IMR-90 (cell line): ENCODE data around the gene NDUFAF5. TPM values are rescaled to one million over a fixed set of nuclear protein-coding genes. Genes with fewer than 3 reads are reported as not detected.

Experiments used
- ATAC-seq: fragments of 200-7000 bp; cut with Tn5 transposase; 2 replicates; pipeline ENCODE4 v1.9.1; 2020; ENCODE audit warnings: low read depth, mild to moderate bottlenecking, moderate library complexity
- BruUV-seq: library from RNA; stranded (reverse); fragments of 400-500 nt; replicated peaks from 2 replicates; lab custom pipeline; 2021; lab: Mats Ljungman, UMichigan
- CTCF ChIA-PET: fragments of 300-600 bp; formaldehyde crosslinking; extraction: SDS; loops from one replicate; lab custom pipeline; 2021; ENCODE audit warnings: antibody characterized with exemption; lab: Yijun Ruan, JAX
- POLR2A ChIA-PET: fragments of 300-600 bp; sonication (Branson Sonifier 250); formaldehyde crosslinking; loops from one replicate; lab custom pipeline; 2022; ENCODE audit warnings: antibody characterized with exemption; ENCODE audit not compliant: unreplicated experiment; lab: Charles Lee
- DNase-seq: peaks from one replicate; pipeline ENCODE4 v3.0.0; 2013
- H2AFZ ChIP-seq: replicated peaks from 2 replicates; pipeline ENCODE3; 2013; ENCODE audit warnings: low read length, mild to moderate bottlenecking; ENCODE audit not compliant: poor library complexity
- H2AK5ac ChIP-seq: 2 replicates; pipeline ENCODE4 v1.6.1; 2013; ENCODE audit warnings: low read depth, low read length, inconsistent platforms
- H2AK9ac ChIP-seq: replicated peaks from 2 replicates; pipeline ENCODE3; 2013; ENCODE audit warnings: mild to moderate bottlenecking, low read depth, low read length, moderate library complexity; ENCODE audit not compliant: poor library complexity
- H2BK120ac ChIP-seq: 2 replicates; pipeline ENCODE4 v1.6.1; 2013; ENCODE audit warnings: low read depth, low read length, inconsistent platforms
- H2BK15ac ChIP-seq: 3 replicates; pipeline ENCODE4 v1.6.1; 2013; ENCODE audit warnings: low read depth, low read length, inconsistent platforms
- H2BK20ac ChIP-seq: 2 replicates; pipeline ENCODE4 v1.6.1; 2013; ENCODE audit warnings: low read depth, mild to moderate bottlenecking, inconsistent platforms, low read length, moderate library complexity
- H2BK5ac ChIP-seq: 2 replicates; pipeline ENCODE4 v1.6.1; 2013; ENCODE audit warnings: mild to moderate bottlenecking, low read depth, low read length, inconsistent platforms; ENCODE audit not compliant: poor library complexity, severe bottlenecking
- H3K14ac ChIP-seq: replicated peaks from 2 replicates; pipeline ENCODE4 v1.6.1; 2013; ENCODE audit warnings: low read depth, low read length, inconsistent platforms
- H3K18ac ChIP-seq: 2 replicates; pipeline ENCODE4 v1.6.1; 2013; ENCODE audit warnings: low read depth, low read length, control low read depth
- H3K23ac ChIP-seq: 2 replicates; pipeline ENCODE4 v1.6.1; 2013; ENCODE audit warnings: low read depth, low read length, inconsistent platforms
- H3K27ac ChIP-seq: 2 replicates; pipeline ENCODE4 v1.5.1; 2013; ENCODE audit warnings: mild to moderate bottlenecking, control low read depth, low read length; ENCODE audit not compliant: insufficient read depth
- H3K27me3 ChIP-seq: 2 replicates; pipeline ENCODE4 v1.6.1; 2013; ENCODE audit warnings: low read length; ENCODE audit not compliant: control insufficient read depth, insufficient read depth
- H3K36me3 ChIP-seq: 2 replicates; pipeline ENCODE4 v1.6.1; 2013; ENCODE audit warnings: low read length, mixed read lengths; ENCODE audit not compliant: control insufficient read depth, insufficient read depth
- H3K4ac ChIP-seq: 2 replicates; pipeline ENCODE4 v1.6.1; 2013; ENCODE audit warnings: low read depth, low read length, inconsistent platforms
- H3K4me1 ChIP-seq: 2 replicates; pipeline ENCODE4 v1.6.1; 2013; ENCODE audit warnings: low read length, mixed read lengths; ENCODE audit not compliant: control insufficient read depth, insufficient read depth
- H3K4me2 ChIP-seq: 2 replicates; pipeline ENCODE4 v1.6.1; 2013; ENCODE audit warnings: low read depth, mild to moderate bottlenecking, control low read depth, low read length, moderate library complexity
- H3K4me3 ChIP-seq: 2 replicates; pipeline ENCODE4 v1.5.1; 2013; ENCODE audit warnings: low read depth, mild to moderate bottlenecking, control low read depth, low read length, moderate library complexity; ENCODE audit not compliant: insufficient read depth
- H3K56ac ChIP-seq: 2 replicates; pipeline ENCODE4 v1.6.1; 2013; ENCODE audit warnings: low read length, inconsistent platforms; ENCODE audit not compliant: insufficient read depth; ENCODE audit errors: extremely low read depth
- H3K79me1 ChIP-seq, 2 experiments: 2 replicates each; pipeline ENCODE4 v1.6.1; 2013; ENCODE audit warnings: low read length in 2 of 2, inconsistent platforms in 1 of 2, low read depth in 1 of 2
- H3K9ac ChIP-seq: 2 replicates; pipeline ENCODE4 v1.6.1; 2013; ENCODE audit warnings: low read depth, low read length, control low read depth
- H3K9me1 ChIP-seq: 2 replicates; pipeline ENCODE4 v1.6.1; 2013; ENCODE audit warnings: low read length, inconsistent platforms; ENCODE audit not compliant: insufficient read depth
- H3K9me3 ChIP-seq: 2 replicates; pipeline ENCODE4 v1.6.1; 2013; ENCODE audit warnings: low read length; ENCODE audit not compliant: control insufficient read depth, insufficient read depth
- H4K20me1 ChIP-seq: 2 replicates; pipeline ENCODE4 v1.6.1; 2013; ENCODE audit warnings: low read length, inconsistent platforms; ENCODE audit not compliant: insufficient read depth
- H4K5ac ChIP-seq: 2 replicates; pipeline ENCODE4 v1.6.1; 2013; ENCODE audit warnings: mild to moderate bottlenecking, low read depth, low read length, control low read depth
- H4K8ac ChIP-seq, 2 experiments: 2 replicates each; pipeline ENCODE4 v1.6.1; 2013; ENCODE audit warnings: low read depth in 2 of 2, low read length in 2 of 2, control low read depth in 1 of 2, inconsistent platforms in 1 of 2
- H4K91ac ChIP-seq: 2 replicates; pipeline ENCODE4 v1.6.1; 2013; ENCODE audit warnings: low read depth, low read length, inconsistent platforms; ENCODE audit not compliant: insufficient read depth
- CEBPB ChIP-seq: IDR thresholded peaks from 2 replicates; pipeline ENCODE4 v1.6.1; 2012; ENCODE audit warnings: low read depth, low read length, improper control_type of control experiment
- CHD1 ChIP-seq: IDR thresholded peaks from 2 replicates; pipeline ENCODE4 v1.6.1; 2012; ENCODE audit warnings: low read depth, low read length, improper control_type of control experiment
- RAD21 ChIP-seq: IDR thresholded peaks from 2 replicates; pipeline ENCODE4 v1.6.1; 2012; ENCODE audit warnings: low read length, improper control_type of control experiment
- RCOR1 ChIP-seq: IDR thresholded peaks from 2 replicates; pipeline ENCODE4 v1.6.1; 2012; ENCODE audit warnings: mild to moderate bottlenecking, low read length, improper control_type of control experiment; ENCODE audit not compliant: insufficient replicate concordance
- SMC3 ChIP-seq: fragments of 150-350 bp; IDR thresholded peaks from 2 replicates; pipeline ENCODE4 v1.6.1; 2016; ENCODE audit warnings: low read depth, mild to moderate bottlenecking, antibody characterized with exemption, low read length, moderate library complexity
- WGBS, 2 experiments: methylation state at CpG; one replicate each; pipeline versions ENCODE4 v1.1.5 to v1.1.7; 2013; ENCODE audit warnings: missing lambda C conversion rate in 2 of 2; ENCODE audit not compliant: insufficient read length in 1 of 2; ENCODE audit errors: extremely low coverage in 2 of 2; 5-methylcytosine and 5-hydroxymethylcytosine counted together
- dilution Hi-C: fragments of 300-500 bp; cut with HindIII; formaldehyde crosslinking; loops from one replicate; pipeline ENCODE4 v1.14.3; 2018; ENCODE audit warnings: low sequenced_read_pairs; ENCODE audit not compliant: unreplicated experiment
- in situ Hi-C: fragments of 300-500 bp; cut with MboI; formaldehyde crosslinking; loops from 3 replicates; pipeline ENCODE4 v1.14.3; 2019; ENCODE audit warnings: low sequenced_read_pairs, inconsistent platforms, mixed read lengths
- intact Hi-C: fragments of 100-400 bp; cut with micrococcal nuclease; formaldehyde crosslinking; loops from 2 replicates; pipeline ENCODE4 v1.10.0; 2022
- polyA plus RNA-seq, 3 experiments: library from polyadenylated mRNA; depleted of rRNA; stranded (reverse); fragments of >200 nt; gene quantifications; 2 replicates each; pipeline ENCODE4 v1.2.3, GENCODE V29; 2012; ENCODE audit warnings: low replicate concordance in 1 of 3
- total RNA-seq: library from RNA; depleted of rRNA; stranded (reverse); fragments of >200 nt; gene quantifications from 2 replicates; pipeline ENCODE4 v1.2.3, GENCODE V29; 2012
- TF ChIP-seq, protein P1 (sequence below): conservative IDR thresholded peaks from 2 replicates; pipeline ENCODE4 v1.5.1; 2012; ENCODE audit warnings: mild to moderate bottlenecking, low read depth, low read length, improper control_type of control experiment

The NDUFAF5 gene
- total and polyA plus RNA-seq, 2 of the 4 experiments (the other 2 are of a cell fraction), result 6.8 to 12.3 TPM

DNA sequence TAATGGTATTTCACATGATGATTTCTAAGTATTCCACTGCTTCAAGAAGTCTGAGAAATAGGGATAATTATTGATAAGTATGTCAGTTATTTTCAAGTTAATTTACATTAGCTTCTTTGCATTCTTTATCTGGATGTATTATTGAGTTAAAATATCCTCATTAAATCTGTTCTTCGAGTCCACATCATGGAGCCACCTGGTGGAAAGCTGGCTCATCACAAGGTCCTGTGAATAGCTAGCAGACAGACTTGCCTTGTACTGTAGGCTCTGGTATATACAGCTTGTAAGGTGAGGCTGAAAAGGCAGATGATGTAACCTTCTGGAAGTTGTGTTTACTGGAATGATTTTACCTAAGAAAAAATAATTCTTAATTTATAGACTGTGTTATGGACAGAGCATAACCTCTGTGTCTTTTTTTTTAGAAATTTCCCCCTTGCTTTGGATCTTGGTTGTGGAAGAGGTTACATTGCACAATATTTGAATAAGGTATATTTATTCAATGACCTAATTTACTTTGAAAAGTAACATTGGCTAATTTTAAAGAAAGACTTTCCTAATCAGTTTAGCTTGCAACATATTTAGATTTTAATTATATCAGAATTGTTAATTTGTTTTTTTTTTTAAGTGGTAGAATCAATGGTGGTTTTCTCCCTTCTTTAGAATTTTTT is 3.5 kb downstream of the NDUFAF5 start:
- no TSS peak for BruUV-seq
- Histone ChIP-seq H3K18ac (no peak overlapping the region), H2AK5ac (no peak overlapping the region), H2AFZ (no peak overlapping the region), H3K14ac (no peak overlapping the region), H3K27me3 (no peaks in the 10 kb centered on the region), H4K5ac (no peak overlapping the region), H2AK9ac (no peak overlapping the region), H2BK5ac (no peak overlapping the region), H3K4me3 (no peak overlapping the region), H3K9me1 (peaks cover 3% of the 10 kb centered on the region; the same call in 1 of the 2 replicates), H4K8ac (no peak overlapping the region), H3K4me1 (peaks cover 3% of the 10 kb centered on the region), H2BK15ac (no peak overlapping the region), H3K27ac (no peak overlapping the region), H4K20me1 (peaks cover 4% of the 10 kb centered on the region; the same call in 1 of the 2 replicates), H3K4me2 (no peak overlapping the region), H3K36me3 (peaks cover 22% of the 10 kb centered on the region), H3K56ac (no peak overlapping the region), H3K4ac (no peak overlapping the region), H3K79me1 (peaks cover 18 to 29% of the 10 kb centered on the region in 2 experiments; a peak in 3 of 4 replicates), H2BK20ac (no peak overlapping the region), H2BK120ac (no peak overlapping the region), H3K9ac (no peak overlapping the region), H4K91ac (no peak overlapping the region), H3K9me3 (no peaks in the 10 kb centered on the region), H3K23ac (no peak overlapping the region)
- CTCF ChIA-PET, result interaction anchor here (0.6 to 1.8 kb wide), 13 partner anchors 9 to 467 kb away, joined by 3 to 8 read pairs (median 3); no protein-coding TSS in a partner anchor
- WGBS, 2 experiments, result no CpG with 5 or more reads among the region's 1 CpG
- dilution Hi-C loops (no loop called here), in situ Hi-C loops (no loop called here), intact Hi-C loops (loop anchor here (5.0 to 10.0 kb wide), 3 partner anchors 154 to 671 kb away; partner anchors contain the start of gene TASP1)
- POLR2A ChIA-PET, result interaction anchor here (0.7 kb wide), 1 partner anchor 13 kb away, joined by 3 read pairs; no protein-coding TSS in a partner anchor
- DNase-seq (peak; percentile 69), ATAC-seq (peak; percentile 31)
- TF ChIP-seq SMC3, result peak; percentile 45; the same call in 1 of the 2 replicates
- TF ChIP-seq RCOR1, result no peak
- peak; percentile 37; the same call in 1 of the 2 replicates for TF ChIP-seq RAD21
- TF ChIP-seq, protein P1, sequence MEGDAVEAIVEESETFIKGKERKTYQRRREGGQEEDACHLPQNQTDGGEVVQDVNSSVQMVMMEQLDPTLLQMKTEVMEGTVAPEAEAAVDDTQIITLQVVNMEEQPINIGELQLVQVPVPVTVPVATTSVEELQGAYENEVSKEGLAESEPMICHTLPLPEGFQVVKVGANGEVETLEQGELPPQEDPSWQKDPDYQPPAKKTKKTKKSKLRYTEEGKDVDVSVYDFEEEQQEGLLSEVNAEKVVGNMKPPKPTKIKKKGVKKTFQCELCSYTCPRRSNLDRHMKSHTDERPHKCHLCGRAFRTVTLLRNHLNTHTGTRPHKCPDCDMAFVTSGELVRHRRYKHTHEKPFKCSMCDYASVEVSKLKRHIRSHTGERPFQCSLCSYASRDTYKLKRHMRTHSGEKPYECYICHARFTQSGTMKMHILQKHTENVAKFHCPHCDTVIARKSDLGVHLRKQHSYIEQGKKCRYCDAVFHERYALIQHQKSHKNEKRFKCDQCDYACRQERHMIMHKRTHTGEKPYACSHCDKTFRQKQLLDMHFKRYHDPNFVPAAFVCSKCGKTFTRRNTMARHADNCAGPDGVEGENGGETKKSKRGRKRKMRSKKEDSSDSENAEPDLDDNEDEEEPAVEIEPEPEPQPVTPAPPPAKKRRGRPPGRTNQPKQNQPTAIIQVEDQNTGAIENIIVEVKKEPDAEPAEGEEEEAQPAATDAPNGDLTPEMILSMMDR, result peak; percentile 57
- TF ChIP-seq CHD1, result no peak
- peak; percentile 60 for TF ChIP-seq CEBPB
